ENCODE measurements around the gene ERF. TPM values are rescaled to one million over a fixed set of nuclear protein-coding genes. Genes with fewer than 3 reads are reported as not detected.
A peak's percentile ranks its signal among the peaks of the same experiment; 100 is the strongest.

Gene ERF
- total and polyA plus RNA-seq, 10 of the 15 experiments (the other 5 are each of a cell fraction or from before 2014, with no cell fraction given), result 0.02 to 51.8 (median 14.4) TPM

- TF ChIP-seq NKRF (conservative IDR thresholded peaks at IDR 0.05) (0 out of 2 replicates have a peak, but pooled peaks have one; percentile 26), NFXL1 (IDR thresholded peaks at IDR 0.05; ENCODE audit: borderline replicate concordance) (no peak), ZSCAN29 (IDR thresholded peaks at IDR 0.05) (no peak), ZBTB40 (IDR thresholded peaks at IDR 0.05; ENCODE audit: borderline replicate concordance) (peak; percentile 49; the same call in 1 of the 2 replicates)
Observed at GRCh38 chr19:42203700-42204099, 51.2 kb downstream of the ERF start (continued).
